Medulla oblongata (tissue), 1 donor: ENCODE data around the gene TECTA.

Source experiments
- DNase-seq: peaks from one replicate; pipeline ENCODE4 v3.0.0-alpha.2; 2015; ENCODE audit errors: extremely low spot score

Gene TECTA

DNA sequence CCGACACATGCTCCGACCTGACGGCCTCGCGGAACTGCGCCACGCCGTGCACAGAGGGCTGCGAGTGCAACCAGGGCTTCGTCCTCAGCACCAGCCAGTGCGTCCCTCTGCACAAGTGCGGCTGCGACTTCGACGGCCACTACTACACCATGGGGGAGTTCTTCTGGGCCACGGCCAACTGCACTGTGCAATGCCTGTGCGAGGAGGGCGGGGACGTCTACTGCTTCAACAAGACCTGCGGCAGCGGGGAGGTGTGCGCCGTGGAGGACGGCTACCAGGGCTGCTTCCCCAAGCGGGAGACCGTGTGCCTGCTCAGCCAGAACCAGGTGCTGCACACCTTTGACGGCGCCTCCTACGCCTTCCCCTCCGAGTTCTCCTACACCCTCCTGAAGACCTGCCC is 26.8 kb downstream of the TECTA start:
- DNase-seq = no peak

DNA sequence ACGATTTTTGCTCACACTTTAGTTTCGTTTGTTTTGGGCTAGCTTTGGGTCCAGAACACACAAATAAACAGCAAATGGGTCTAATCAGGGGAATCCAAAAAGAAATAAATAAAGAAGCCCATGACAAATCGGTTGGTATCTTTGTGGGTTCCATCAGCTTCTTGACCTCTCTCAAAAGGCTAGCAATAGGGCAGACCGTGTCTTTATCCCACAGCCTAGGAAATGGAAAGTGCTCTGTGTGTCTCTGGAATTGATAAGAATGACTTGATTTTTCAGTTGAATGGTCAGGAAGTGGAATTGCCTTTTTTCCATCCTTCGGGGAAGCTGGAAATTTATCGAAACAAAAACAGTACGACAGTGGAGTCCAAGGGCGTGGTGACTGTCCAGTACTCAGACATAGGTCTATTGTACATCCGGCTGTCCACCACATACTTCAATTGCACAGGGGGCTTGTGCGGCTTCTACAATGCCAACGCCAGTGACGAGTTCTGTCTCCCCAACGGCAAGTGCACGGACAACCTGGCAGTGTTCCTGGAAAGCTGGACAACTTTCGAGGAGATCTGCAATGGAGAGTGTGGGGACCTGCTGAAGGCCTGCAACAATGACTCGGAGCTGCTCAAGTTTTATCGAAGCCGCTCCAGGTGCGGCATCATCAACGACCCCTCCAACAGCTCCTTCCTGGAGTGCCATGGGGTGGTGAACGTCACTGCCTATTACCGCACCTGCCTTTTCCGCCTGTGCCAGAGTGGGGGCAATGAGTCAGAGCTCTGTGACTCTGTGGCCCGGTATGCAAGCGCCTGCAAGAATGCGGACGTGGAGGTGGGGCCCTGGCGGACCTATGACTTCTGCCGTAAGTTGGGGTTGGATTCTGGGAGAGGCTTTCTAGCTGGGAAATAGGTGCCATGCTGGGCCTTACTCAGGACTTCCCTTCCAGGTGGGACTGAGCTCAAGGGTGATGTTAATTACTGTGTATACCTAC is 28.6 kb downstream of the TECTA start:
- DNase-seq = no peak

DNA sequence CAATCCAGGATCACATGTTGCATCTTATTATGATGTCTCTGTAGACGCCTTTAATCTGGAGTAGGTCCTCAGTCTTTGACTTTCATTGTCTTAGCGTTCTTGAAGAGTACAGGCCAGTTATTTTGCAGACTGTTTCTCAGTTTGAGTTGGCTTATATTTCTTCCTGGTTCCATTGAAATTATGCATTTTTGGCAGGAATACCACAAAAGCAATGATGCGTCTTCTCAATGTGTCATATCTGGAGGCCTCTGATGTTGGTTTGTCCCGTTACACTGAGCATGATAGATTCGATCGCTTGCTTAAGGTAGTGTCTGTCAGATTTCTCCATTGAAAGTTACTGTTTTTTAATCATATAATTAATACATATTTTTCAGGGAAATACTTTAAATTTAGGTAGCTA is 30.6 kb downstream of the TECTA start:
- DNase-seq = no peak

DNA sequence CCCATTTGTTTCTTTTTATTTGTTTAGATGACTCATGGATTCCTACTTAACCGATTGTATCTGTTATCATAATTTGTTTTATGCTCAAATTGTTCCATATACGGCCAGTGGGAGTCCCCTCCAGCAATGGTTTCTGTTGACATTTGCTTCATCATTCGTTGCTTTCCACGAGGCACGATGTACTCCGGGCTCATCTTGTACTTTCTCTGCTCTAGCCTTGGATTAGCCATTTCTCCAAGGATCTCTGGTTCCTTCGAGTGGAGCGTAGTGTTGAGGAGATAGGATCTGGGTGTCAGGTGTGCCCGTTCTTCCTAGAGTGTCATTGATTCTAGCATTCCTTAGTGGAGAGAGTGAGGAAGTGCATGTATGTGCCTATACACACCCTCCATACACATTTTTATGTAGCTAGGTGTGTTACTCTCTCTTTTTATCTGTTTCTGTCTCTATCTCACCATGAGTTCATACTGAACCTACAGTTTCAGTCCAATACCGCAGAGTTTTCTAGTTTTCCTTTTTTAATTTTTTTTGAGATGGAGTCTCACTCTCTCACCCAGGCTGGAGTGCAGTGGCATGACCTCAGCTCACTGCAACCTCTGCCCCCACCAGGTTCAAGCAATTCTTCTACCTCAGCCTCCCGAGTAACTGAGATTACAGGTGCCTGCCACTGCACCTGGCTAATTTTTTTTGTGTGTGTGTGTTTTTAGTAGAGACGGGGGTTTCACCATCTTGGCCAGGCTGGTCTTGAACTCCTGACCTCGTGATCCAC is 31.4 kb downstream of the TECTA start:
- no peak for DNase-seq

DNA sequence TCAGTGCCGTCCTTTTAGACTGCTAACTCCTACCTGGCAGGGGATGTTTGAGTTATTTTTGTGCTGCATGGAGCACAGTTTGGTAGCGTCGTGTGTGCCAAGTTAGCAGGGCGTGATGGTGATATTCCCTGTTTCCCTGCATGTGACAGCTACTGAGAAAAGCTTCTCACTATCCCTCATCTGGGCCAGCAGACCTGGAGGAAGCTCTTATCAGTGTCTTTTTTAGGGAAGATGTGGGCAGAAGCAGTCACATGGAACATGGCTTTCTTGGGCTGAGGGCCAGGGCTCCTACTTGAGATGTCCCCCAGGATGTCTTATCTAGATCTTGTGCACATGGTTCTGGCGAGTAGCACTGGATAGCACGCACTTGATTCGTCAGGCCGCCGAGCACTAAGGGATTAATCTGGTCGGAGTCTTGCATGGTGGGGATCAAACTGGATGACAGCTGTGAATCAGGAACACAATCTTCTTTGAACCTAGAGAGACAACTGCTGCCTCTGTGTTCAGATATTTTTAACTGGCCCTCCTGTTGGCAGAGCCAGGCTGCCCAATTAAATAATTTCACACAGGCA is 33.8 kb downstream of the TECTA start:
- DNase-seq = no peak

DNA sequence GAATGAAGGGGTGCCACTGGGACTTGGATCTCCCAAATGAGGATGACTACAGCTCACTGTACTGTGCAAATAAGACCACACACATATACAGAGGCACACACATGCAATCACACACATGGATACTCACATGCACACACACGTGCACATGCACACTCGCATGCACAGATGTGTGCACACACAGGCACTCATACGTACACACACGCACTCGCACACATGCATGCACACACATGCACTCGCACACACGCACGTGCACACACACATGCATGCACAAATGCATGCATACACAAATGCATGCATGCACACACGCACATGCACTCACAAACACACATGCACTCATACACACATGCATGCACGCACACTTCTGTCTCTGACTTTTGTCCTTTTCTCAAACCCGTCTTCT is 36.0 kb downstream of the TECTA start:
- DNase-seq = no peak

DNA sequence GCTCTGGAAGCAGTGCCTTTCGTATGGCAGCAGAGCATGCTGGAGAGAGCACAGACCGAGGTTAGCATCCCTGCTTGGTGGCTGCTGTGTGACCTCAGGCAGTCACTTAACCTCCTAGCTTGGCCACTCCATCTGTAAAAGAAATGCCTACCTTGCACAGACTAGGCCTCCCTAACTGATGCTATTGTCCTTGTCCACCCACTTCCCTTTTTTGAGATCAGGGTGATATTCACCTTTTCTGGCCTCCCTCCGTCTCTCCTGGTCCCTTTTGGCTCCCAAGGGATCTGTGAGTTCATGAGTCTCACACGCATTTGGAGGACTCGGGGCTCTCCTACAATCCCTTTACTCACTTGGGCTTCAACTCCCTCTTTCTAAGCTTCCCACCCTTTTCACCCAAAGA is 37.2 kb downstream of the TECTA start:
- DNase-seq = no peak

DNA sequence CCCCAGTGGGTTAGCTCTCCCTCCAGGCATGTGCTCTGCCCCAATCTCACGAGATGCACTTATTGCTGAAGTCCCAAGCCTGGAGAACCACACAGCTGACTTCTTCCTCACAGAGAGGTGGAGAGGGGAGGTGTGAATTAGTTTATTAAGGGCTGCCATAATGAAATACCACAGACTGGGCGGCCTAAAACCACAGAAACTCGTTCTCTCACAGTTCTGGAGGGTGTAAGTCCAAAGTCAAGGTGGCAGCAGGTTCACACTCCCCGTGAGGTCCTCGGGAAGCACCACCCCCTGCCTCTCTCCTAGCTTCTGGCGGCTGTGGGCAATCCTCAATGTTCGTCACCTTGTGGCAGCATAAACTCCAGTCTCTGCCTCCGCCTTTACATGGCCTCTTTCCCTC is 39.3 kb downstream of the TECTA start:
- DNase-seq = no peak

DNA sequence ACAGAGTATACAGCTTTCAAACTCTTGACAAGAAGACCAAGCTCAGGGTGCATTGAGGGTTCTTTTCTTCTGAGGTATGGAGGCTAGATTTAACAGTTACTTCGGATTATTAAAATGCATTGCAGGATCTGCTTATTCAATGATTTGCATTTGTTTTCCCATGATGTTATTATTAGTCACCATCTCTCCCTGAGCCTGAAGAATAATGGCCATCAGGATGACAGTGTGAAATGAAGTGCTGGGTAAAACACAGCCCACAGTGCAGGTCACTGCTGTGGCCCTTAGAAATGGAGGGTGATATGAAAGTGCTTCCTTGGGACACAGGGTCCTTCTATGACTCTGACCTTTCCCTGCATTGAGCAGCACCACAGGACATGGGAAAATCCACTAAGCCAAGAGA is 40.0 kb downstream of the TECTA start:
- DNase-seq = no peak

DNA sequence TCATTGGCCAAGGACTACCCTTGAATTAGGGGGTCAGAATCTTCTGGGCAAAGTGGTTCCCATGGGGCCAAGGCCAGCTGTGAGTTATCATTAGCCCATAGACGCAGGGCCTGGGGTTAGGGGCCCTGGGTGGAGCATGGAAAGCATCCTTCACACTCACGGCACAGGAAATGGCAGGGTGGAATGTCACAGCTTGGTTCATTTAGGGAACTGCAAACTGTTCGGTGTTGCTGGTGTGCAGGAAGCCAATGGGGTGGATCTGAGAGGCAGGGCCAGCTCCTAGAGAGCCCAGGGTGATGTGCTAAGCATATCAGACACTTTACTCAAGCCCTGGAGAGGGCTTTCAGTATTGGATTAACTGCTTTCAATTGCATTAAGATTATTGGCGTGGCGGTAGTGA is 42.9 kb downstream of the TECTA start:
- no peak for DNase-seq

DNA sequence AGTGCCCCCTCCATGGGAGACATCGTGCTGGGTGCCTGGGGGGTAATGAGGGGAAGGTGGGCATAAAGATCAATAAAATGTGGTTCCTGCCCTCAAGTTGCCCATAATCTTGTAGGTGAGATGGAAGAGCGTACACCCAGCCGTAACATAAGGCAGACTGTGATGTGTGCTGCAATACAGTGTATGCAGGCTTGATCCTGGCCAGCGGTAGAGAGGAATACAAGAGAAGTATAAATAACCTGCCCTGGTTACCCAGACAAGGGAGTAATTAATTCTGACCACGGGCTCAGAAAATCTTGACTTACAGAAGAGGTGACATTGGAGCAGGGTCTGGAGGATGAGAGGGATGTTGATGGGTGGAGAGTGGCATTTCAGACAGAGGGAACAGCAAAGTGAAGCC is 43.7 kb downstream of the TECTA start:
- DNase-seq = no peak

DNA sequence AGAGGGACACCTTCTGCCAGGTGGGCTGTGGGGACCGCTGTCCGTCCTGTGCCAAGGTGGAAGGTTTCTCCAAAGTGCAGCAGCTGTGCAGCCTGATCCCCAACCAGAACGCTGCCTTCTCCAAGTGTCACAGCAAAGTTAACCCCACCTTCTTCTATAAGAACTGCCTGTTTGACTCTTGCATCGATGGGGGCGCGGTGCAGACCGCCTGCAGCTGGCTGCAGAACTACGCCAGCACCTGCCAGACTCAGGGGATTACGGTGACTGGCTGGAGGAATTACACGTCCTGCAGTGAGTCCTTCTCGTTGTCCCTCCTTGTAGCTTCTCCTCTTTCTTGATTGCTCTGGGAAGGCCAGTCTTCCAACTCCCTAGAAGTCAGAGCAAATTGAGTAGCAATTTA is 44.8 kb downstream of the TECTA start:
- no peak for DNase-seq

DNA sequence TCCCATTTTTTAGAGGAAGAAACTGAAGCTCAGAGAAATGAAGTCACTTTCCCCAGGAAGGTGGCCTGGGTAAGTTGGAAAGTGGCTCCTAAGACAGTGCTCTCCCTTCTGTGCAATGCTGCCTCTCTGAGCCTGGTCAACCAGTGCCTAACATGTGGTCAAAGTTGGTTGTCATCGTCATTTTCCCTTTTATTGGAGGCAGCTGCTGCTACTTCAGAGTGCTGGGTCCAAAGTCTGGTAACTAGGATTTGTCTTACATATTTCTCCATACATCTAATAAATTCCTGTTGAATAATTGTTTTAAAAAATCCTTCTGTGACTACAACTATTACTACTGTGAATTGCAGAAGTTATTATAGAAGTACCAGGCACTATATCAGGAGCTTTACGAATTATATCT is 48.1 kb downstream of the TECTA start:
- DNase-seq = no peak

DNA sequence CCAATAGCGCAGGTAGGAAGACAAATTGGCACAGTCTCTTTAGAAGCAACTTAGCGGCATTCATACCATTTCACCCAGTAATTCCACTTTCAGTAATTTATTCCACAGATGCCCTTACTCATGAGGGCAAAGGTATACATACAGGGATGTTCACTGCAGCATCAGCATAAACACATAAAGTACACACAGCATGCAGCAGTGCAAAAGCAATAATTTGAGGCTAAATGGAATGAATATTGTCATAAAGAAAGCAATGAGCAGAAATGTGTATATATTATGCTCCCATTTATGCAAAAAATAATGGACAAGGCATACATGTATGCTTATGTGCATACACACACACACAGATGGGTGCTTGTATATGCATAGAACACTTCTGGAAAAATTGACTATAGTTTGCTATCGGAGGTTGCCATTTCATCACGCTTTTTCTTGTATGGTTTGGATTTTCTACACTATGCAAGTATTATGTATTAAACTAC is 50.2 kb downstream of the TECTA start:
- DNase-seq = no peak

DNA sequence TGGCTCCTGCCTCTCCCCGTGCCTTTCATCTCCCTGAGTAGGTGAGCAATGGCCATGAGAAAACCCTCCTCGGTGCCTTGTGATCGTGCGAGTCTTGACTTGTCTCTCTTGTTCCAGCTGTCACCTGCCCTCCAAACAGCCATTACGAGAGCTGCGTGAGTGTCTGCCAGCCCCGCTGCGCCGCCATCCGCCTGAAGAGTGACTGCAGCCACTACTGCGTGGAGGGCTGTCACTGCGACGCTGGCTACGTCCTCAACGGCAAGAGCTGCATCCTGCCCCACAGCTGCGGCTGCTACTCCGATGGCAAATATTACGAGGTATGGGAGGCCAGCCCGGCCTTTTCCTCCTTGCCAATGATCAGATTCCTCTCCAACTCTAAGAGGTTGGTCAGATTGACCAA is 51.7 kb downstream of the TECTA start:
- no peak for DNase-seq

DNA sequence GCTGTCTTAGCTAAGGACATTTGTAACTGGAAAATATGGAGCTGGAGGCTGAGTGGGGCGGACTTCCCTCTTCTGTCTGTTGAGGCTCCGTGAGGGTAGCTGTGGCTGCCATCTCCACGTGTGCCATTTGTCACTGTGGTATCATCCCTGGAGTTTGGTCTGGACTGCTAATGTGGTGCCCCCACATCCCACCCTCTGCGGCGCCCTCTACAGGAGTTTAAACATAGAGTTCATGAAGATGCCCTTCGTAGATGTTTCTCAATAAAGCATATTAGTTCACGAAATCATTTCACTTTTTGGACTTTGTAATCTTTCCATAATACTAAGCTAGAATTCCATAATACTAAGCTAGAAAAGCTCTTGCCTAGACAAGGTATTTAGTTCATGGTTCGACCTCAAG is 52.4 kb downstream of the TECTA start:
- no peak for DNase-seq

DNA sequence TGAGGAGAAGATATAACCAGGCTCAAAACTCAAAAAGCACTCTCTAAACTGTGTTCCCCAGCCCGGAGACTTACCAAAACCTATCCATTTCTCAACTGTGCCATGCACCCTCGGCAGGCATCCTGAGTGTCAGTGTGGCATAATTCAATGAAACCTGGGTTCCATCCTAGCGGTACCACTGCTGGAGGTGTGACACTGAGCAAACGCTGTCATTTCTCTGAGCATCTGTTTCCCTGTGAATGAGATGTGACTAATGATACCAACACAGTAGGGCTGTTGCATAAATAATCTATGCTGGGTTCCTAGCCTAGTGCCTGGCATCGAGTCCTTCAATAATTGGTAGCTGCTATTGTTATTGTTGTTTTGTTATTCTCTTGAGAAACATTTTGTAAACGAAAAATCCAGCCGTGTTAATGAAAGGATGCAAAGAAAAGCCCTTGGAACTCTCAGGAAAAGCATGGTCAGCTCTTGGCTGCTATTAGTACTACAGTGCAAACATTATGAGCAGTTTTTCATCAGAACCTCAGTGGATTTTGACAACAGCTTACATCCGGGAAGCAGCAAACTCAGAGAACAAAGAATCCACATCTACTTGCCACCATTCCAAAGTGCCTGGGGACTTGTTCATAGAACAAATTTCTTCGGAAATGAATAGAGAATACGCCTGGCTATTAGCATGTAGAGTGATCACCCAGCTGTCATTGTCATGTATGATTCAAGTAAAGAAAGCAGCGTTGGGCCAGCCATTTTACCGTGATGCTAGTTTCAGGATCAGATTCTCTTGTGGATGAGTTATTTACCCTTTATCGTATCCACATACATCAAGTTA is 53.7 kb downstream of the TECTA start:
- no peak for DNase-seq

DNA sequence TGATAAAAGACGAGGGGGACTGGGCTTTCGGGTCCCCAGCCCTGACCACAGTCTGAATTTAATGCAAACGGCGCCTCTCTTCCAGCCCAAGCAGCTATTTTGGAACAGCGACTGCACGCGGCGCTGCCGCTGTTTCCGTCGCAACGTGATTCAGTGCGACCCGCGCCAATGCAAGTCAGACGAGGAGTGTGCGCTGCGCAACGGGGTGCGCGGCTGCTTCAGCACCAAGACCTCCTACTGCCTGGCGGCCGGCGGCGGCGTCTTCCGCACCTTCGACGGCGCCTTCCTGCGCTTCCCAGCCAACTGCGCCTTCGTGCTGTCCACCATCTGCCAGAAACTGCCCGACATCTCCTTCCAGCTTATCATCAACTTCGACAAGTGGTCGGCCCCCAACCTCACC is 56.7 kb downstream of the TECTA start:
- DNase-seq = no peak

DNA sequence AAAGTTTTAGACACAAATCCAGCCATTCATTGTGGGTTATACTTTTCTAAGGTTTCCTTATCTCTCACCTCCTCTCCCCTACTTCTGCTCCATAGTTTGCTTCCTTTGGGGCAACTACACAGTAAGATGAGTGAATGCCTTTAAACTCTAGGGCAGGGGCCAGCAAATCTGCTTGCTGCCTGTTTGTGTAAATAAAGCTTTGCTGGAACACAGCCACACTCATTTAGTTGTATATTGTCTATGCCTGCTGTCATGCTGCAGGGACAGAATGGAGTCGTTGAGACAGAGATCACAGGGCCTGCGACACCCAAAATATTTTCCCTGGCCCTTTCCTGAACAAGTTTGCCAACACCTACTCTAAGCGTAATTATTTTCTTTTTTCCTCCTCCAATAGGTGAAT is 58.7 kb downstream of the TECTA start:
- DNase-seq = no peak

DNA sequence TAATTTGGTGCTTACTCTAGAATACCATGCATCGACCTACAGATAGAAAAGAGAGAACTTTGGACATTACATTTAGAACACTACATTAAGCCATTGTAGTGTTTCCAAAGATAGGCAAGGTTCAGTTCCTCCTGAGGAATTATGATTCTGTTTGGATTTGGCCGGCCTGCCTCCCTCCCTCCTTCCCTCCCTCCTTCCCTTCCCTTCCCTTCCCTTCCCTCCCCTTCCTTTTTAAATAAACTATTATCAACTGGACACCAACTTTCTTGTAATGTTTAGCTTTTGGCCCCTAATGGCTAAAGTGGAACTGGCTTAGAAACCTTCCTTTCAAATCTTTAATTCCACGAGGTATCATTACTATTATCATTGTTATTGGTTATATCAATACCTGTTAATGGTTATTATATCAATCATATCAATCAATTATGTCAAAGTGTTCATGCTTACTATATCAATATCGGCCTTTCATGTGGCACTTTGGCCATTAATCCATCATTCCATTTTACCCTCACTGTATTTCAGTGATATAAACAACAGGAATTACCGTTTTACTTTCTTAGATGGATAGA is 60.4 kb downstream of the TECTA start:
- no peak for DNase-seq

DNA sequence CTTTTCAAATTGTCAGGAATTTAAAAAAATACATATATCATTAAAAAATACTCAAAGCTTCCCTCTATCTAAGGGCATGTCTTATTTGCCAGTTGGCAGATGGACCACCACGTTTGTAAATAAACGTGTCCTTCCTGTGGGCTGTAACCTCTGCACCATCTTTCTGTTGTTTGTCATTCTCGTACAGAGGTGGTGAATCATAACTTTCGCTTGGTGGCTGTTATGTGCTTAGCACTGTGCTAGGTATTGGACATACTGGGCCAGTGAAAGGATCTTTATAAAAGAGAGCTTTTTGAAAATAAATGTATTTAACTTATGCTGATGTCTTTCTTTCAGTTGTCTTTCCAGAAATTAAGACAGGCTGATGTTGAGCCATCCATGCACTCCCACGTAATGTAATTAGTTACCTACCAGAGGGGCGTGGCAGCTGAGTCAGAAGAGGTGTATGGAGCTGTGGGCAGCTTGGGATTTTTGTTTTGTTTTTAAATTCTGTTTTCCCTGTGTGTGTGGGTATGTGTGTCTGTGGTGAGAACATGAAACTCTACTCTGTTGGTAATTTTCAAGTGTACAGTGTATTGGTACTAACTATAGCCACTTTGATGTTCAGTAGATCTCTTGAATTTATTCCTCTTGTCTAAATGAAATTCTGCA is 62.7 kb downstream of the TECTA start:
- no peak for DNase-seq
